Activated CD4-positive, alpha-beta T cell treated with anti-CD3 and anti-CD28 coated beads, Interleukin-2, amount 50 U/mL, for 16 hours (primary cell): ENCODE data around the gene EGFR.
"Not testable (repeated sequence)": the region's sequence is repeated elsewhere in the genome, so short reads cannot be mapped to it uniquely, and the experiment has no call there.

Experiments
- DNase-seq: peaks from one replicate; pipeline ENCODE4 v3.0.0-alpha.2; 2020

The EGFR gene

GRCh38 chr7:55016061-55016745, 2.6 kb upstream of the EGFR start:
- DNase-seq = no peak

DNA sequence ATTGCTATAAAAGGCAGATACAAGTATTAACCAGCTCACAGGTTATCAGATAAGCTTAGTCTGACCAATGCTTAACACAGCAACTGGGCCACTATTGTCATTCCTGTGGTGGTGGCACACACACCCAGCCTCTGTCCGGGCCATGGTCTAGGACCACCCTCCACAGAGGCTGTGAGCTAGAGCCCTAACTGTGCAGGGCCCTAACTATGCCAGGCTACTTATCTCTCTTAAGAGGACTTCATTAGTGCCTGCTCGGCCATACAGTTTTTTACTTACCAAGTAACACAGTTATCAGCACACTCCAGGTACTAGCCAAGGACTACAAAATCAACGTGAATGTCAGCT, 2.1 kb upstream of the EGFR start:
- no peak for DNase-seq

GRCh38 chr7:55017841-55018240, 976 bp upstream of the EGFR start:
- DNase-seq = no peak

- no peak for DNase-seq
Observed at GRCh38 chr7:55019191-55019690, 424 bp downstream of the EGFR start.

DNA sequence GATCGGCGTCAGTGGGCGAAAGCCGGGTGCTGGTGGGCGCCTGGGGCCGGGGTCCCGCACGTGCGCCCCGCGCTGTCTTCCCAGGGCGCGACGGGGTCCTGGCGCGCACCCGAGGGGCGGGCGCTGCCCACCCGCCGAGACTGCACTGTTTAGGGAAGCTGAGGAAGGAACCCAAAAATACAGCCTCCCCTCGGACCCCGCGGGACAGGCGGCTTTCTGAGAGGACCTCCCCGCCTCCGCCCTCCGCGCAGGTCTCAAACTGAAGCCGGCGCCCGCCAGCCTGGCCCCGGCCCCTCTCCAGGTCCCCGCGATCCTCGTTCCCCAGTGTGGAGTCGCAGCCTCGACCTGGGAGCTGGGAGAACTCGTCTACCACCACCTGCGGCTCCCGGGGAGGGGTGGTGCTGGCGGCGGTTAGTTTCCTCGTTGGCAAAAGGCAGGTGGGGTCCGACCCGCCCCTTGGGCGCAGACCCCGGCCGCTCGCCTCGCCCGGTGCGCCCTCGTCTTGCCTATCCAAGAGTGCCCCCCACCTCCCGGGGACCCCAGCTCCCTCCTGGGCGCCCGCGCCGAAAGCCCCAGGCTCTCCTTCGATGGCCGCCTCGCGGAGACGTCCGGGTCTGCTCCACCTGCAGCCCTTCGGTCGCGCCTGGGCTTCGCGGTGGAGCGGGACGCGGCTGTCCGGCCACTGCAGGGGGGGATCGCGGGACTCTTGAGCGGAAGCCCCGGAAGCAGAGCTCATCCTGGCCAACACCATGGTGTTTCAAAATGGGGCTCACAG, 1.1 kb downstream of the EGFR start:
- no peak for DNase-seq

DNA sequence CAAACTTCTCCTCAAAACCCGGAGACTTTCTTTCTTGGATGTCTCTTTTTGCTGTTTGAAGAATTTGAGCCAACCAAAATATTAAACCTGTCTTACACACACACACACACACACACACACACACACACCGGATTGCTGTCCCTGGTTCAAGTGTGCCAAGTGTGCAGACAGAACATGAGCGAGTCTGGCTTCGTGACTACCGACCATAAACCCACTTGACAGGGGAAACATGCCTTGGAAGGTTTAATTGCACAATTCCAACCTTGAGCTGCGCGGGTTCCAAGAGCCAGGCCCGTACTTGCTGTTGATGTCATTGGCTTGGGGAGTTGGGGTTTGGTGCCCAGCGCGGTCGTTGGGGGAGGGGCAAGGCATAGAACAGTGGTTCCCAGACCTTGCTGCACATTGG, 1.7 kb downstream of the EGFR start:
- DNase-seq = no peak

DNA sequence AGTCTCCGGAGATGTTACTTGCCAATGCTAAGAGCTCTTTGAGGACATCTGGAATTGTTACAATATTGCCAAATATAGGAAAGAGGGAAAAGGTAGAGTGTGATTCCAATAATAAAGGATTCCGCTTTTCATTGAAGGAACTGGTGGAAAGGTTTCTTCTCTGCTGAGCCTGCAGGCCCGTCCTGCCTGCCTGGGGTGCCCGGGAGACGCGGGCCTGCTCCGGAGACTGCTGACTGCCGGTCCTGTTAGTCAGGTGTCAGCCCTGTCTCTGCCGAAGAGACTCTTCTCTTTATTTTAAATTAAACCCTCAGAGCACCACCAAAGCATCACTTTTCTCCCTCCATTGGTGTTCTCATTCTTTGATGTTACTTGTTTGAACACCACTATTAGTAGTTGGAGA, 2.2 kb downstream of the EGFR start:
- DNase-seq = no peak

- DNase-seq = no peak
Observed at GRCh38 chr7:55022002-55022985, 3.5 kb downstream of the EGFR start.

DNA sequence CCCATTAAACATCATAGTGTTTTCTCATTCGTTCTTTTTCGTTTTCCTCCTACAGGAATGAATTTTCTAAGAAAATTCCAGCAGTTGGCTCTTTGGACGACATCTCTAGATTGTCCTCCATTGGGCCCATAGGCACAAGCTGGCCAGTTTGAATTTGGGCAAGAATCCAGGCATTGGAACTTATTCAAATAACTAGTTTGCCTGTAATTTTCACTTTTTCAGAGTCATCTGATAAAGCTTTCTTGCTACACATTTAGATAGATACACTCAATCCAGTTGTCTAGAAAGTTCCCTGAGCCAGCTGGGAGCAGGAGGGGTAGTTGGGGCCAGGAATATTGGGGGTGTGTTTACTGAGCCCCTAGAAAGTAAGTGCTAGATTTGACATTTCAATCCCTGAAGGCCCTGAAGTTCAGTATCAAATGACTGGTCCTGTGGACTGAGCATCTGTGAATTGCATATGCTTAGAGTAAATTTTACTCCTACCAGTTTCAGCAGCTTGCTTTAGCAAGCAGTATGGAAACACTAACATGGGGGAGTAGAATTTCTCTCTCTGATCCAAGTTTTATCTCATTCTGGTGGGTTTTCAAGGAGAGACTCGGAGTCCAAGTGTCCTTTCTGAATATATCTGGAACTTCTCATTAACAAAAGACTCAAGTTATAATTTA, 5.2 kb downstream of the EGFR start:
- DNase-seq = no peak

DNA sequence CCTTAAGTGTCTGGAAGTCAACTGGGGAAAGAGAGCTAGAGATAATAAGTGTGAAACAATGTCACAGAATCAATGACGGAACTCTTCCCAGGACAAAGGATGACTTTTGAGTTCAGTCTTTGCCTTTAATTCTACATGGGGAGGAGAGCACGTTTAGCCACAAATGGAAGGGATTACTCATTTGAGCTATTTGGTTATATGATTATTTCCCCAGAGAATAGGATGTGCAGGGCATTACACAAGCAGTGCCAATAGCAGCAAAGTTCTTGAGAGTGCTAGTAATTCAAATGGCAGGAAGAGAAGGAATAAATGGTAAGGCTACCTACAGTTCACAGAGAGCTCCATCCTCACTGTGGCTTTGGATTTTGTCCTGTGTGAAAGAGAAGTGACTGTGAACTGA, 6.0 kb downstream of the EGFR start:
- no peak for DNase-seq

DNA sequence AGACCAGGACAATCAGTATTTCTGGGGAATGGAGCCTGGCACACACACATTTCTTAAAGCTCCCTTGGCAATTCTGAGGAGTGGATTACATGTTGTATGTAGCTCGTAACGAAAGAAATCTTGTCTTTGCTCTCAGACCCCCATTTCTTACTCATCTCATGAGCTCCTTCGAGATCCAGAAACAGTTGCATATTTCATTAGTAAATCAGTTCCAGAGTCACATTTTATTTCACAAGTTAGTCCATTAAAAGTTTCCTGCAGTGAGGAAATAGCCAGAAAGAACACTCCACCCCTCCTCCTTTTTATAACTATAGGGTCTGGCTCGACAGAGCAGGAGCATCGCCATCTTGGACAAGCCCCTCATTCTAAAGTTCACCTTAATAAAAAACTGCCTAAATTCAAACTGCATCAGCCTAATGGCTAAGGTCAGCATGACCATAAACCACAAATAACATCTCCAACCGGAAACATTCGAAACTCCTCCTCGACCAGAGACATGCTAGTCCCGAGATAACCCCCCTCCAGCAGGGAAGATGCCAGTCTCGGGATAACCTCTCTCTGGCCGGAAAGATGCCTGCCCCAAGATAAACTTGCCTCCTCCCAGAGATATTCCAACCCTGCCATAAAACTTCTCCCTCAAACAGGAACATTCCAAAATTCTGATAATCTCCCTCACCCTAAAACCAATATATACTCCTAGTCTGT, 7.4 kb downstream of the EGFR start:
- DNase-seq = no peak

DNA sequence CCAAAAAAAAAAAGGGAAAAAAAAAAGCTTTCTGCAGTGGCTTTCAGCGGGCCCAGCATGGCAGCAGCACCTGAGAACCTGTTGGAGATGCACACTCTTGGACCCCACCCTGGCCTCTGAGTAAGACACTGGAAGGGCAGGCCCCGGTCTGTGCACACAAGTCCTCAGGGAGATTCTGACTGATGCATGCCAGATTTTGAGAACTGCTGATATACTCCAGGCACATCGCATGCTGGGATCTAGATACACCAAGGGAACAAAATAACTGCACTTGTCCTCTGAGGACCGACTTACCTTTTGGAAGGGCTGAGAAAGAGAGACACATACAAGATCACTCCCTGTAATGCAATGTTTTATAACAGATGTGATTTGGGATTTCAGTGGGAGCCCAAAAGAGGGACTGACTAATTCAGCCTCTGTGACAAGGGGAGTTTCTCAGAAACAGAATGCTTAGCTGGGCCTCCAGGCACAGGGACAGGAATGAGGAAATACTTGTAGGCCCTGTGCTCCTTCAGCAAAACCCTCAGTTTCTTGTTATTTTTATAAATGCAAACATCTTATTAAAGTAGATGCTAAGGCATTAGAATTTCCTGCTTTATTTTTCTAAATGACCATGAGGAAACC, 8.2 kb downstream of the EGFR start:
- no peak for DNase-seq

GRCh38 chr7:55028011-55028410, 9.2 kb downstream of the EGFR start:
- no peak for DNase-seq

GRCh38 chr7:55030314-55030713, 11.5 kb downstream of the EGFR start:
- DNase-seq = no peak

GRCh38 chr7:55031075-55031474, 12.3 kb downstream of the EGFR start:
- DNase-seq = no peak

GRCh38 chr7:55032069-55032699, 13.4 kb downstream of the EGFR start:
- DNase-seq = no peak

DNA sequence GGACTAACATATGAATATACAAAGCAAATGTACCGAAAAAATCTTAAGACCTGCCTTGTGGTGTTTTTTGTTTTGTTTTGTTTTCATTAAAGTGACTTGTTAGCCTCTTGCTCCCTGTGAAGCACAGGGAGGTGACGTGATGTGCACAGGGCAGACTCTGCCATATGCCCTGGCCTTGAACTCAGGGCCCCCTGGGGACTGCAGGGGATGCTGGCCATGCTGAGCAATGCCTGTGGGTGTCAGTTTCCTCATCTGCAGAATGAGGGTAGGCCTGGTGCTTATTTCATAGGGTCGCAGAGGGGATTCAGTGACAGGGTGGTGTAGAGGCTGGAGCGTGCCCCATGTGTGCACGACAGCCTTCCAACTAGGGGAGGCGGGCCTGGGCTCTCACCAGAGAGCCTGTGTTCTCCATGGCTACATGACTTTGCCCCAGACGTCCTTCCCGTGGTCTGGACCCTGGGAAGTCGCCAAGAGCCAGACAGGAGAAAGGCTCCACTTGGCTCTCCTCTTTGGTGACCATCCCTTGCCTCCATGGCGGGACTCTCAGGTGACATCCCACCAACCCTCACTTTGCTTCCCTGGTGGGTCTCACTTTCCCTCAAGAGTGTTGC, 14.5 kb downstream of the EGFR start:
- no peak for DNase-seq

DNA sequence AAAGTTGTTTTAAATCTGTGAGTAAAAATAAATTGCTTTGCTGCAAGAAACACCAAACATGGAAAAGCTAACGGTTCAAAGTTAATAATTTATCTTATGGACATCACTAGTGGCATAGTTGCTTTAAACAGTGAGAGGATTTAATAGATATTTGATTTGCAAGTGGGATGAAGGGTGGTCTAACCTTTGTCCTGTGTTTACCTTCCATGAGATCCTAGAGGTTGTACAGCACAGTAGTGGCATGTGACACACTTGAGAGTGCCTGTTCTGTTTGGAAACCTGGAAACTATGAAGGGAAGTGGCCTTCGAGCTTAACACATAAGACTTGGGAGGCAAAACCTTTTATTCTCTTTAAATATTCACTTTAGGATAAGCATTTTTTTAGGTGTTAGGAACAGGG, 16.0 kb downstream of the EGFR start:
- no peak for DNase-seq

DNA sequence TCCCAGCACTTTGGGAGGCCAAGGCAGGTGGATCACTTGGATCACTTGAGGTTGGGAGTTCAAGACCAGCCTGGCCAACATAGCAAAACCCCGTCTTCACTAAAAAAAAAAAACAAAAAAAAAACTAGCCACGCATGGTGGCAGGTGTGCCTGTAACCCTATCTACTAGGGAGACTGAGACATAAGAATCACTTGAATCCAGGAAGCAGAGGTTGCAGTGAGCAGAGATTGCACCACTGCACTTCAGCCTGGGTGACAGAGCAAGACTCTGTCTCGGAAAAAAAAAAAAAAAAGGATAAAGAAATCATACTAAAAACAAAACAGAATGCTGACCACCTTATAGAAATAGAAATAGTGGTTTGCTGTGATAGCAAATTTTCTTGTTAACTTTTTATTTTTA, 16.6 kb downstream of the EGFR start:
- DNase-seq = not testable (repeated sequence)

- no peak for DNase-seq
Observed at GRCh38 chr7:55036950-55037736, 18.3 kb downstream of the EGFR start.
